Astrocyte of the cerebellum (primary cell): Measurements from ENCODE around the gene UNKL.

ENCODE experiments used
- DNase-seq: peaks from one replicate; pipeline ENCODE4 v3.0.0-alpha.2; 2011; ENCODE audit warnings: low read depth
- H3K4me3 ChIP-seq: 2 replicates; pipeline ENCODE4 v1.5.1; 2011; ENCODE audit warnings: mild to moderate bottlenecking, low read depth, low read length, moderate library complexity
- in situ Hi-C: cut with HindIII; loops from 2 replicates; pipeline ENCODE4 v1.10.0; 2017; ENCODE audit warnings: low sequenced_read_pairs
- TF ChIP-seq, protein P1 (sequence below): IDR thresholded peaks from 2 replicates; pipeline ENCODE4 v1.5.1; 2012; ENCODE audit warnings: low read length, low read depth, moderate library complexity, mild to moderate bottlenecking; ENCODE audit errors: missing control alignments

Gene UNKL

DNA sequence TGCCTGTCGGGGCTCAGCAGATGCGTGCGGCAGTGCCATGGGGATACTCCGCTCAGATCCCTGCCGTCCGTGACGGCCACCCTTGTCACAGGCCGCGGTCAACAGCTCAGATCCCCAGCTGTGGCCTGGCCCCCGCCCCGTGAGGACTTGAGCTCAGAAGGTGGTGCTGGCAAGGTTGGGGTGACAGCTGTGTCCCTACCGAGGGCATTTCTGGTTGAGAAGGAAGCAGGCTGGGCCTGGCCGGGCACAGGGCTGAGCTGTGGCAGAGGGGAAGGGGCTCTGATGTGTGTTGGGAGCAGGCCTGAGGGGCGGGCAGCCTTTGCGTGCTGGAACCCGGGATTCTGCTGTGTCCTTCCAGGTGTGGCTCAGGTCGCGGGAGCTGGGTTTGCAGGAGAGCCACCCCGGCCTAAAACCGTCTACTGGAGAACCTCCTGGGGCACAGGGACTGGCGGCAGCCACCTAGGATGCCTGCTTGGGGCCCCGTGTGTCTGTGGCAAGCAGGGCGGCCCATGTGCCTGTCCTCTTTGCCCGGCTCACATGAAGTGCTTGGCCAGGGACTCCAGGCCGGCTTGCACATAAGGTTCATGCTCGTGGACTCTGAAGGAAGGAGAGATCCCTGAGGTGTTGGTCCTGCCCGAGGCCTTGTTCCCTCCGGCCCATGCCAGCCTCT lies 100.0 kb downstream of the UNKL start:
- TF ChIP-seq, protein P1, sequence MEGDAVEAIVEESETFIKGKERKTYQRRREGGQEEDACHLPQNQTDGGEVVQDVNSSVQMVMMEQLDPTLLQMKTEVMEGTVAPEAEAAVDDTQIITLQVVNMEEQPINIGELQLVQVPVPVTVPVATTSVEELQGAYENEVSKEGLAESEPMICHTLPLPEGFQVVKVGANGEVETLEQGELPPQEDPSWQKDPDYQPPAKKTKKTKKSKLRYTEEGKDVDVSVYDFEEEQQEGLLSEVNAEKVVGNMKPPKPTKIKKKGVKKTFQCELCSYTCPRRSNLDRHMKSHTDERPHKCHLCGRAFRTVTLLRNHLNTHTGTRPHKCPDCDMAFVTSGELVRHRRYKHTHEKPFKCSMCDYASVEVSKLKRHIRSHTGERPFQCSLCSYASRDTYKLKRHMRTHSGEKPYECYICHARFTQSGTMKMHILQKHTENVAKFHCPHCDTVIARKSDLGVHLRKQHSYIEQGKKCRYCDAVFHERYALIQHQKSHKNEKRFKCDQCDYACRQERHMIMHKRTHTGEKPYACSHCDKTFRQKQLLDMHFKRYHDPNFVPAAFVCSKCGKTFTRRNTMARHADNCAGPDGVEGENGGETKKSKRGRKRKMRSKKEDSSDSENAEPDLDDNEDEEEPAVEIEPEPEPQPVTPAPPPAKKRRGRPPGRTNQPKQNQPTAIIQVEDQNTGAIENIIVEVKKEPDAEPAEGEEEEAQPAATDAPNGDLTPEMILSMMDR = no peak
- DNase-seq = no peak
- no peak overlapping the region for H3K4me3 ChIP-seq
- in situ Hi-C loops = no loop called here

DNA sequence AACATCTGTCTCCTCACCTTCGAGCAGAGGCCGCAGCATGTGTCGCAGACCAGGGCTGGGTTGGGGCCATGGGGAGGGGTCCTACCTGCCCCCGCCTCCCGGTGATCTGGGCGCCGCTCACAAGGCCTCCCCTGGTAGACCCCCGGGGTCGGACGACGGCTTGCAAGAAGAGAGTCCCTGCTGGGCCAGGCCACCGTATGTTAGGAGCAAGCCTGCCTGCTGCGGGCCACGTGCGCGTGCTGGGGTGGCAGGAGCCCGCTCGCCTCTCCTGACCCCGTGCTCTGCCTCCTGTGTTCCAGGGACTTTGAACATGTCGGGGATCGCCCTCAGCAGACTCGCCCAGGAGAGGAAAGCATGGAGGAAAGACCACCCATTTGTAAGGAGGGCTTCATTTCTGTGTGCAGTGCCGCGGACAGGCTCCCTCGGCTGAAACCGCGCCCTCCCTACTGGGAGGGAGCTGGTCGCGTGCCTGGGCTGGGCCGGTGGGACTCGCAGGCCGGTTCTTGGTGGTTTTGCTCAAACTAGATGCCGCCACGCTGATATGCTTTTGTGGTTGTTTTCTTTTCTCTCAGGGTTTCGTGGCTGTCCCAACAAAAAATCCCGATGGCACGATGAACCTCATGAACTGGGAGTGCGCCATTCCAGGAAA lies 100.7 kb downstream of the UNKL start:
- TF ChIP-seq, protein P1 = no peak
- in situ Hi-C loops = no loop called here
- DNase-seq = no peak
- no peak overlapping the region for H3K4me3 ChIP-seq
